HEK293 (cell line): ENCODE data around the gene TNNI3K.

Experiments
- CTCF ChIA-PET: fragments of 350-600 bp; formaldehyde crosslinking; extraction: SDS; loops from one replicate; lab custom pipeline; 2021; ENCODE audit warnings: antibody characterized with exemption; lab: Yijun Ruan, JAX
- POLR2A ChIA-PET: fragments of 300-600 bp; formaldehyde crosslinking; extraction: SDS; loops from one replicate; lab custom pipeline; 2020; ENCODE audit warnings: antibody characterized with exemption, inconsistent platforms; lab: Yijun Ruan, JAX
- H3K27ac ChIP-seq: fragments of 200-500 bp; sonication (Bioruptor generic); 2 replicates; pipeline ENCODE4 v1.5.1; 2014; ENCODE audit warnings: low read depth, low read length, control low read depth, inconsistent platforms; ENCODE audit errors: extremely low read depth
- H3K36me3 ChIP-seq, 2 experiments: fragments of 200-500 bp in 1 of 2; sonication (Bioruptor generic) in 1 of 2; 1 replicate in 1 of 2; 2 replicates in 1 of 2; pipeline ENCODE4 v1.5.1; 2014 to 2017; ENCODE audit warnings: inconsistent platforms in 2 of 2, low read length in 2 of 2; ENCODE audit not compliant: control insufficient read depth in 2 of 2, insufficient read depth in 1 of 2
- H3K4me1 ChIP-seq: fragments of 200-500 bp; sonication (Bioruptor generic); 2 replicates; pipeline ENCODE4 v1.5.1; 2014; ENCODE audit warnings: mild to moderate bottlenecking, low read length, inconsistent platforms; ENCODE audit not compliant: control insufficient read depth, insufficient read depth
- H3K4me3 ChIP-seq: 2 replicates; pipeline ENCODE4 v1.5.1; 2011; ENCODE audit warnings: low read depth, mild to moderate bottlenecking, control low read depth, low read length, moderate library complexity
- H3K9me3 ChIP-seq: fragments of 200-500 bp; sonication (Bioruptor generic); 2 replicates; pipeline ENCODE4 v1.5.1; 2014; ENCODE audit warnings: low read depth, low read length, inconsistent platforms; ENCODE audit not compliant: control insufficient read depth, insufficient read depth
- KLF9 ChIP-seq: fragments of 450-650 bp; formaldehyde crosslinking; IDR thresholded peaks from 2 replicates; pipeline ENCODE4 v1.5.1; 2016; ENCODE audit warnings: missing biosample characterization, missing genetic modification characterization, low read depth
- MYNN ChIP-seq: fragments of 450-650 bp; formaldehyde crosslinking; IDR thresholded peaks from 2 replicates; pipeline ENCODE4 v1.5.1; 2016; ENCODE audit warnings: missing biosample characterization, missing genetic modification characterization, borderline replicate concordance
- SETDB1 ChIP-seq: IDR thresholded peaks from one replicate; pipeline ENCODE4 v1.6.1; 2017; ENCODE audit warnings: mild to moderate bottlenecking, low read length, moderate library complexity, mixed read lengths; ENCODE audit not compliant: insufficient read length
- WT1 ChIP-seq: fragments of 450-650 bp; formaldehyde crosslinking; IDR thresholded peaks from 2 replicates; pipeline ENCODE4 v1.5.1; 2016; ENCODE audit warnings: missing biosample characterization, missing genetic modification characterization
- ZBTB21 ChIP-seq: fragments of 450-650 bp; formaldehyde crosslinking; IDR thresholded peaks from 2 replicates; pipeline ENCODE4 v1.5.1; 2017; ENCODE audit warnings: missing biosample characterization, missing genetic modification characterization
- ZFHX2 ChIP-seq: fragments of 450-650 bp; formaldehyde crosslinking; conservative IDR thresholded peaks from 2 replicates; pipeline ENCODE4 v1.5.1; 2016; ENCODE audit warnings: missing biosample characterization, missing genetic modification characterization
- ZNF132 ChIP-seq: fragments of 450-650 bp; formaldehyde crosslinking; IDR thresholded peaks from 2 replicates; pipeline ENCODE4 v1.5.1; 2017; ENCODE audit warnings: missing biosample characterization, missing genetic modification characterization, borderline replicate concordance
- ZNF155 ChIP-seq: fragments of 450-650 bp; formaldehyde crosslinking; IDR thresholded peaks from 2 replicates; pipeline ENCODE4 v1.5.1; 2016; ENCODE audit warnings: missing biosample characterization, missing genetic modification characterization
- ZNF2 ChIP-seq: fragments of 450-650 bp; formaldehyde crosslinking; IDR thresholded peaks from 2 replicates; pipeline ENCODE4 v1.5.1; 2016; ENCODE audit warnings: missing biosample characterization, missing genetic modification characterization
- ZNF341 ChIP-seq: fragments of 450-650 bp; formaldehyde crosslinking; IDR thresholded peaks from 2 replicates; pipeline ENCODE4; 2016; ENCODE audit warnings: low read depth, missing biosample characterization, missing genetic modification characterization
- ZNF37A ChIP-seq: fragments of 450-650 bp; IDR thresholded peaks from 2 replicates; pipeline ENCODE4 v1.5.1; 2018; ENCODE audit warnings: missing biosample characterization, missing genetic modification characterization
- ZNF433 ChIP-seq: fragments of 450-650 bp; formaldehyde crosslinking; IDR thresholded peaks from 2 replicates; pipeline ENCODE4 v1.5.1; 2016; ENCODE audit warnings: missing biosample characterization, missing genetic modification characterization, low read depth
- ZNF473 ChIP-seq: fragments of 450-650 bp; formaldehyde crosslinking; IDR thresholded peaks from 2 replicates; pipeline ENCODE4 v1.5.1; 2017; ENCODE audit warnings: missing biosample characterization, missing genetic modification characterization
- ZNF544 ChIP-seq: fragments of 450-650 bp; formaldehyde crosslinking; IDR thresholded peaks from 2 replicates; pipeline ENCODE4 v1.5.0; 2017; ENCODE audit warnings: missing biosample characterization, missing genetic modification characterization
- ZNF558 ChIP-seq: fragments of 450-650 bp; formaldehyde crosslinking; IDR thresholded peaks from 2 replicates; pipeline ENCODE4 v1.5.1; 2016; ENCODE audit warnings: missing biosample characterization, missing genetic modification characterization
- ZNF600 ChIP-seq: fragments of 450-650 bp; formaldehyde crosslinking; IDR thresholded peaks from 2 replicates; pipeline ENCODE4 v1.5.1; 2016; ENCODE audit warnings: missing biosample characterization, missing genetic modification characterization
- ZNF677 ChIP-seq: fragments of 450-650 bp; IDR thresholded peaks from 2 replicates; pipeline ENCODE4 v1.5.0; 2018; ENCODE audit warnings: missing biosample characterization, mild to moderate bottlenecking, missing genetic modification characterization, moderate library complexity
- ZNF785 ChIP-seq: fragments of 450-650 bp; formaldehyde crosslinking; IDR thresholded peaks from 2 replicates; pipeline ENCODE4 v1.5.1; 2016; ENCODE audit warnings: missing biosample characterization, missing genetic modification characterization
- TF ChIP-seq, protein P1 (sequence below): fragments of 450-650 bp; formaldehyde crosslinking; IDR thresholded peaks from 2 replicates; pipeline ENCODE4 v1.5.1; 2016; ENCODE audit warnings: missing biosample characterization, missing genetic modification characterization, low read depth
- TF ChIP-seq, protein P2 (sequence below): fragments of 450-650 bp; formaldehyde crosslinking; IDR thresholded peaks from 2 replicates; pipeline ENCODE4 v1.5.1; 2016; ENCODE audit warnings: missing biosample characterization, missing genetic modification characterization
- TF ChIP-seq, protein P3 (sequence below): fragments of 450-650 bp; formaldehyde crosslinking; IDR thresholded peaks from 2 replicates; pipeline ENCODE4 v1.5.1; 2016; ENCODE audit warnings: missing biosample characterization, missing genetic modification characterization
- TF ChIP-seq, protein P4 (sequence below): fragments of 450-650 bp; formaldehyde crosslinking; IDR thresholded peaks from 2 replicates; pipeline ENCODE4 v1.5.1; 2016; ENCODE audit warnings: missing biosample characterization, missing genetic modification characterization

Gene TNNI3K

DNA sequence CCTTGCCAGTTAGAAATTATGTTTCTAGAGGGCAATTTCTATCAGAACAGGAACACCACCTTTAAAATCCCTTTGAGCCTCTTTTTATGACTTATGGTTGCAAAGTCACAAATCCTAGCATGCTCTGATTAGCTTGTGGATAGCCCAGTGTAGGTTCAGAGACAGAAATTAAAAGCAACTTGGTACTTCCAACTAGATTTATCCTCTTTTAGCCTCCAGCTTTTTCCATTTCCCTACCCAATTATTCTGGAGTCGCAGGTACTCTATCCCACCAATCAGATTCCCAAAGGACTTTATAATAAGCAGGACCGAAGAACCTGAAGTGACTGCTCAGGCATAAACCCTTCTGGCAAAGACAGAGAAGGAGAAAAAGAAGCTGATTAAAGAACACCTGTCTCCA lies 310.6 kb downstream of the TNNI3K start (continued):
- TF ChIP-seq, protein P1, sequence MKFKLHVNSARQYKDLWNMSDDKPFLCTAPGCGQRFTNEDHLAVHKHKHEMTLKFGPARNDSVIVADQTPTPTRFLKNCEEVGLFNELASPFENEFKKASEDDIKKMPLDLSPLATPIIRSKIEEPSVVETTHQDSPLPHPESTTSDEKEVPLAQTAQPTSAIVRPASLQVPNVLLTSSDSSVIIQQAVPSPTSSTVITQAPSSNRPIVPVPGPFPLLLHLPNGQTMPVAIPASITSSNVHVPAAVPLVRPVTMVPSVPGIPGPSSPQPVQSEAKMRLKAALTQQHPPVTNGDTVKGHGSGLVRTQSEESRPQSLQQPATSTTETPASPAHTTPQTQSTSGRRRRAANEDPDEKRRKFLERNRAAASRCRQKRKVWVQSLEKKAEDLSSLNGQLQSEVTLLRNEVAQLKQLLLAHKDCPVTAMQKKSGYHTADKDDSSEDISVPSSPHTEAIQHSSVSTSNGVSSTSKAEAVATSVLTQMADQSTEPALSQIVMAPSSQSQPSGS (tag by site-specific recombination), result no peak
- TF ChIP-seq ZNF2 (tag by site-specific recombination) (no peak), ZBTB21 (tag by site-specific recombination) (no peak), ZNF433 (no peak)
- TF ChIP-seq, protein P2, sequence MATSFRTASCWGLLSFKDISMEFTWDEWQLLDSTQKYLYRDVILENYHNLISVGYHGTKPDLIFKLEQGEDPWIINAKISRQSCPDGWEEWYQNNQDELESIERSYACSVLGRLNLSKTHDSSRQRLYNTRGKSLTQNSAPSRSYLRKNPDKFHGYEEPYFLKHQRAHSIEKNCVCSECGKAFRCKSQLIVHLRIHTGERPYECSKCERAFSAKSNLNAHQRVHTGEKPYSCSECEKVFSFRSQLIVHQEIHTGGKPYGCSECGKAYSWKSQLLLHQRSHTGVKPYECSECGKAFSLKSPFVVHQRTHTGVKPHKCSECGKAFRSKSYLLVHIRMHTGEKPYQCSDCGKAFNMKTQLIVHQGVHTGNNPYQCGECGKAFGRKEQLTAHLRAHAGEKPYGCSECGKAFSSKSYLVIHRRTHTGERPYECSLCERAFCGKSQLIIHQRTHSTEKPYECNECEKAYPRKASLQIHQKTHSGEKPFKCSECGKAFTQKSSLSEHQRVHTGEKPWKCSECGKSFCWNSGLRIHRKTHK (tag by site-specific recombination), result no peak
- TF ChIP-seq, protein P3, sequence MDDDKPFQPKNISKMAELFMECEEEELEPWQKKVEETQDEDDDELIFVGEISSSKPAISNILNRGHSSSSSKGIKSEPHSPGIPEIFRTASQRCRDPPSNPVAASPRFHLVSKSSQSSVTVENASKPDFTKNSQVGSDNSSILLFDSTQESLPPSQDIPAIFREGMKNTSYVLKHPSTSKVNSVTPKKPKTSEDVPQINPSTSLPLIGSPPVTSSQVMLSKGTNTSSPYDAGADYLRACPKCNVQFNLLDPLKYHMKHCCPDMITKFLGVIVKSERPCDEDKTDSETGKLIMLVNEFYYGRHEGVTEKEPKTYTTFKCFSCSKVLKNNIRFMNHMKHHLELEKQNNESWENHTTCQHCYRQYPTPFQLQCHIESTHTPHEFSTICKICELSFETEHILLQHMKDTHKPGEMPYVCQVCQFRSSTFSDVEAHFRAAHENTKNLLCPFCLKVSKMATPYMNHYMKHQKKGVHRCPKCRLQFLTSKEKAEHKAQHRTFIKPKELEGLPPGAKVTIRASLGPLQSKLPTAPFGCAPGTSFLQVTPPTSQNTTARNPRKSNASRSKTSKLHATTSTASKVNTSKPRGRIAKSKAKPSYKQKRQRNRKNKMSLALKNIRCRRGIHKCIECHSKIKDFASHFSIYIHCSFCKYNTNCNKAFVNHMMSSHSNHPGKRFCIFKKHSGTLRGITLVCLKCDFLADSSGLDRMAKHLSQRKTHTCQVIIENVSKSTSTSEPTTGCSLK, result no peak

DNA sequence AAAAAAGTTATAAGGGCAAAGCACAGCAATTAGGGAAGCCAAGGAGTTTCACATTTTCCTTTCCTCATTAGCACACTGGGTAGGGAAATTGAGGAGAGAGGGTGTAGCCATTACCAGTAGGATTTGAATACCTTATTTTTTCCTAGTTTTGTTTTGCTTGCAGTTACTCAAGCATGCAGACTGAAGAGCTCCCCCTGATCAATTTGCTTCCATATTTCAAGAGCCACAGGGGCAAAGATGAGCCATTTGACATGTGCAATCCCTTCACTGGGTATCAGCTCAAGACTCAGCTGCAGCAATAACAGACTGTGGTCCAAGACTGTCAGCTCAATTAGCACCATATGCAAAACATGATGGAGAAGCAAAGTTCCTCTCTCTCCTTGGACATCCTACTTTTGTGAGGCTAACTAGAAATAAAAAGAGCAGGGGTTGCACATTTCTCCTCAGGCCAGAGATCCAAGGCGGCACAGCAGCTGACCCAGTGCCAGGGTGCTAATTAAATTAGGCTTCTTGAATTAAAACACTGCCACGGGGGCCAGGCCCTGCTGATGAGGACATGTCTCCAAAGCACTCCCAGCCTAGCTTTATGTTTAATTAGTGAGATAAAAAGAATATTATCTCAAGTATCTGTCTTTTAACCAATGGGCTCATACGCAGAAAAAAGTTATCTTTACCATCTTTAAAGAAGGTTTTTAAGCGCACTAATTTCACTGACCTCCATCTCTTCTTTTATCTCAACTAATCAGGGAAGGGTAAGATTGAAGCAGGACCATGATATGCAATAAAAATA lies 314.0 kb downstream of the TNNI3K start:
- H3K9me3 ChIP-seq, result no peaks in the 10 kb centered on the region
- no peak overlapping the region for H3K4me3 ChIP-seq
- H3K4me1 ChIP-seq, result no peaks in the 10 kb centered on the region
- TF ChIP-seq ZNF544 (tag by site-specific recombination) (no peak), ZNF785 (no peak), ZNF558 (no peak), ZNF132 (tag by site-specific recombination) (no peak), ZNF473 (tag by site-specific recombination) (no peak), ZNF341 (no peak)
- TF ChIP-seq, protein P4, sequence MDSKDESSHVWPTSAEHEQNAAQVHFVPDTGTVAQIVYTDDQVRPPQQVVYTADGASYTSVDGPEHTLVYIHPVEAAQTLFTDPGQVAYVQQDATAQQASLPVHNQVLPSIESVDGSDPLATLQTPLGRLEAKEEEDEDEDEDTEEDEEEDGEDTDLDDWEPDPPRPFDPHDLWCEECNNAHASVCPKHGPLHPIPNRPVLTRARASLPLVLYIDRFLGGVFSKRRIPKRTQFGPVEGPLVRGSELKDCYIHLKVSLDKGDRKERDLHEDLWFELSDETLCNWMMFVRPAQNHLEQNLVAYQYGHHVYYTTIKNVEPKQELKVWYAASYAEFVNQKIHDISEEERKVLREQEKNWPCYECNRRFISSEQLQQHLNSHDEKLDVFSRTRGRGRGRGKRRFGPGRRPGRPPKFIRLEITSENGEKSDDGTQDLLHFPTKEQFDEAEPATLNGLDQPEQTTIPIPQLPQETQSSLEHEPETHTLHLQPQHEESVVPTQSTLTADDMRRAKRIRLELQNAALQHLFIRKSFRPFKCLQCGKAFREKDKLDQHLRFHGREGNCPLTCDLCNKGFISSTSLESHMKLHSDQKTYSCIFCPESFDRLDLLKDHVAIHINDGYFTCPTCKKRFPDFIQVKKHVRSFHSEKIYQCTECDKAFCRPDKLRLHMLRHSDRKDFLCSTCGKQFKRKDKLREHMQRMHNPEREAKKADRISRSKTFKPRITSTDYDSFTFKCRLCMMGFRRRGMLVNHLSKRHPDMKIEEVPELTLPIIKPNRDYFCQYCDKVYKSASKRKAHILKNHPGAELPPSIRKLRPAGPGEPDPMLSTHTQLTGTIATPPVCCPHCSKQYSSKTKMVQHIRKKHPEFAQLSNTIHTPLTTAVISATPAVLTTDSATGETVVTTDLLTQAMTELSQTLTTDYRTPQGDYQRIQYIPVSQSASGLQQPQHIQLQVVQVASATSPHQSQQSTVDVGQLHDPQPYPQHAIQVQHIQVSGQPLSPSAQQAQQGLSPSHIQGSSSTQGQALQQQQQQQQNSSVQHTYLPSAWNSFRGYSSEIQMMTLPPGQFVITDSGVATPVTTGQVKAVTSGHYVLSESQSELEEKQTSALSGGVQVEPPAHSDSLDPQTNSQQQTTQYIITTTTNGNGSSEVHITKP (tag by site-specific recombination), result no peak
- ChIA-PET POLR2A (no interaction called here), CTCF (interaction anchor here (0.9 kb wide), 1 partner anchor 76 kb away, joined by 4 read pairs; no protein-coding TSS in a partner anchor)
- no peak overlapping the region for H3K27ac ChIP-seq
- no peaks in the 10 kb centered on the region for H3K36me3 ChIP-seq

DNA sequence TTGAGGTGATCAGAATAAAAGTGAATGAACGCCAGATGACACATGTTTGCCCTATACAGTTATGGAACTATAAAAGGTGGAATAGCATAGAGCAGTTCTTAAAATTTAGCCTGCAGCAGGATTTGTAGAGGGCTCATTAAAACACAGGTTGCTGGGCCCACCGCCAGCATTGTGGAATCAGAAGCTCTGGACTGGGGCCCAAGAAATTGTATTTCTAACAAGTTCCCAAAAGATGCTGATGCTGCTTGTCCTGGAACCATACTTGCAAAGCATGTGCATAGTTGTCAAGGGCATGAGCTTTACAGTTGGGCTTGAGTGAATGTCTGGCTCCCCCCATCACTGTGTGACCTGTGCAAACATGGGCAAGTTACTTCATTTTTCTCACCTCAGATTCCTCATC lies 314.7 kb downstream of the TNNI3K start:
- H3K9me3 ChIP-seq, result no peaks in the 10 kb centered on the region
- POLR2A ChIA-PET, result no interaction called here
- H3K36me3 ChIP-seq, result no peaks in the 10 kb centered on the region
- no peaks in the 10 kb centered on the region for H3K4me1 ChIP-seq
- no peak overlapping the region for H3K4me3 ChIP-seq
- H3K27ac ChIP-seq, result no peak overlapping the region
- CTCF ChIA-PET, result interaction anchor here (0.9 kb wide), 1 partner anchor 77 kb away, joined by 4 read pairs; no protein-coding TSS in a partner anchor
- TF ChIP-seq, protein P1 (tag by site-specific recombination), result no peak
- TF ChIP-seq ZFHX2 (tag by site-specific recombination) (no peak), KLF9 (tag by site-specific recombination) (no peak), ZNF37A (no peak), MYNN (tag by site-specific recombination) (no peak), ZNF155 (tag by site-specific recombination) (no peak), WT1 (tag by site-specific recombination) (no peak), ZNF677 (tag by site-specific recombination) (no peak), SETDB1 (no peak), ZNF600 (tag by site-specific recombination) (no peak)
